ENCODE results near the gene UST. TPM values are rescaled to one million over a fixed set of nuclear protein-coding genes. Genes with fewer than 3 reads are reported as not detected.

The UST gene
- total RNA-seq, 2 donors from 2014 or later, result 1.1 to 2.7 TPM

- no peak for DNase-seq
- TF ChIP-seq CTCF (IDR thresholded peaks at IDR 0.05), result no peak
- Histone ChIP-seq H3K4me1 (no peaks in the 10 kb centered on the region), H3K9me3 (no peaks in the 10 kb centered on the region), H3K27ac (no peak overlapping the region), H3K27me3 (no peaks in the 10 kb centered on the region), H3K9ac (ENCODE audit: low read depth in 2 of 2, low read length in 2 of 2) (no peak overlapping the region), H3K36me3 (no peaks in the 10 kb centered on the region), H3K4me3 (no peak overlapping the region)
- intact Hi-C loops (cut with DNase I), result loop anchor here (10.0 kb wide), 1 partner anchor 239 kb away; no protein-coding TSS in a partner anchor
Observed at GRCh38 chr6:149085557-149085938, 338.7 kb downstream of the UST start.

GRCh38 chr6:149086363-149086762 lies 339.5 kb downstream of the UST start:
- Histone ChIP-seq H3K4me3 (no peak overlapping the region), H3K36me3 (no peaks in the 10 kb centered on the region), H3K27me3 (no peaks in the 10 kb centered on the region), H3K9me3 (no peaks in the 10 kb centered on the region), H3K9ac (ENCODE audit: low read depth in 2 of 2, low read length in 2 of 2) (no peak overlapping the region), H3K27ac (no peak overlapping the region), H3K4me1 (no peaks in the 10 kb centered on the region)
- intact Hi-C loops (cut with DNase I), result loop anchor here (10.0 kb wide), 1 partner anchor 238 kb away; no protein-coding TSS in a partner anchor
- DNase-seq, result no peak
- TF ChIP-seq CTCF (IDR thresholded peaks at IDR 0.05), result no peak

- Histone ChIP-seq H3K27me3 (no peaks in the 10 kb centered on the region), H3K4me3 (no peak overlapping the region), H3K9me3 (no peaks in the 10 kb centered on the region), H3K27ac (no peak overlapping the region), H3K4me1 (no peaks in the 10 kb centered on the region), H3K36me3 (no peaks in the 10 kb centered on the region), H3K9ac (ENCODE audit: low read depth in 2 of 2, low read length in 2 of 2) (no peak overlapping the region)
- no peak for DNase-seq
- TF ChIP-seq CTCF (IDR thresholded peaks at IDR 0.05), result no peak
- intact Hi-C loops (cut with DNase I), result loop anchor here (10.0 kb wide), 1 partner anchor 237 kb away; no protein-coding TSS in a partner anchor
Observed at GRCh38 chr6:149087898-149088297, 341.1 kb downstream of the UST start.

- Histone ChIP-seq H3K4me1 (no peaks in the 10 kb centered on the region), H3K27ac (no peak overlapping the region)
- TF ChIP-seq CTCF (IDR thresholded peaks at IDR 0.05), result no peak
Observed at GRCh38 chr6:149088361-149088760, 341.5 kb downstream of the UST start.

GRCh38 chr6:149089510-149089909 lies 342.7 kb downstream of the UST start:
- Histone ChIP-seq H3K4me3 (no peak overlapping the region), H3K36me3 (no peaks in the 10 kb centered on the region), H3K27me3 (no peaks in the 10 kb centered on the region), H3K27ac (no peak overlapping the region), H3K4me1 (no peaks in the 10 kb centered on the region), H3K9me3 (no peaks in the 10 kb centered on the region), H3K9ac (ENCODE audit: low read depth in 2 of 2, low read length in 2 of 2) (no peak overlapping the region)
- intact Hi-C loops (cut with DNase I), result loop anchor here (10.0 kb wide), 1 partner anchor 235 kb away; no protein-coding TSS in a partner anchor
- no peak for TF ChIP-seq CTCF (IDR thresholded peaks at IDR 0.05)
- DNase-seq, result no peak

More at GRCh38 chr6:149088361-149088760, 341.5 kb downstream of the UST start:
- no peaks in the 10 kb centered on the region for H3K36me3 ChIP-seq
- no peak overlapping the region for H3K9ac ChIP-seq (ENCODE audit: low read depth in 2 of 2, low read length in 2 of 2)
- H3K9me3 ChIP-seq, result no peaks in the 10 kb centered on the region
- H3K4me3 ChIP-seq, result no peak overlapping the region
- DNase-seq, result no peak
- H3K27me3 ChIP-seq, result no peaks in the 10 kb centered on the region
- intact Hi-C loops (cut with DNase I), result loop anchor here (10.0 kb wide), 1 partner anchor 236 kb away; no protein-coding TSS in a partner anchor
